Measurements from ENCODE around the gene SIT1. TPM values are rescaled to one million over a fixed set of nuclear protein-coding genes. Genes with fewer than 3 reads are reported as not detected.

The SIT1 gene
- total RNA-seq, 1 donor from 2014 or later, result not detected

- TF ChIP-seq, protein P1, sequence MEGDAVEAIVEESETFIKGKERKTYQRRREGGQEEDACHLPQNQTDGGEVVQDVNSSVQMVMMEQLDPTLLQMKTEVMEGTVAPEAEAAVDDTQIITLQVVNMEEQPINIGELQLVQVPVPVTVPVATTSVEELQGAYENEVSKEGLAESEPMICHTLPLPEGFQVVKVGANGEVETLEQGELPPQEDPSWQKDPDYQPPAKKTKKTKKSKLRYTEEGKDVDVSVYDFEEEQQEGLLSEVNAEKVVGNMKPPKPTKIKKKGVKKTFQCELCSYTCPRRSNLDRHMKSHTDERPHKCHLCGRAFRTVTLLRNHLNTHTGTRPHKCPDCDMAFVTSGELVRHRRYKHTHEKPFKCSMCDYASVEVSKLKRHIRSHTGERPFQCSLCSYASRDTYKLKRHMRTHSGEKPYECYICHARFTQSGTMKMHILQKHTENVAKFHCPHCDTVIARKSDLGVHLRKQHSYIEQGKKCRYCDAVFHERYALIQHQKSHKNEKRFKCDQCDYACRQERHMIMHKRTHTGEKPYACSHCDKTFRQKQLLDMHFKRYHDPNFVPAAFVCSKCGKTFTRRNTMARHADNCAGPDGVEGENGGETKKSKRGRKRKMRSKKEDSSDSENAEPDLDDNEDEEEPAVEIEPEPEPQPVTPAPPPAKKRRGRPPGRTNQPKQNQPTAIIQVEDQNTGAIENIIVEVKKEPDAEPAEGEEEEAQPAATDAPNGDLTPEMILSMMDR (IDR thresholded peaks at IDR 0.05; ENCODE audit: insufficient read depth, low read length, severe bottlenecking), result no peak
- Histone ChIP-seq H3K36me3 (ENCODE audit: control insufficient read depth, insufficient read depth, low read length) (peaks cover 4% of the 10 kb centered on the region), H3K4me3 (ENCODE audit: low read depth, low read length) (peak overlapping the region; percentile 48), H3K27me3 (ENCODE audit: control insufficient read depth, insufficient read depth, low read length) (no peaks in the 10 kb centered on the region)
- FAIRE-seq, result no peak
- peak; percentile 50 for DNase-seq (ENCODE audit: low read depth)
Observed at GRCh38 chr9:35603506-35603985, 47.2 kb downstream of the SIT1 start.

- H3K27me3 ChIP-seq (ENCODE audit: control insufficient read depth, insufficient read depth, low read length), result no peaks in the 10 kb centered on the region
- TF ChIP-seq, protein P1 (IDR thresholded peaks at IDR 0.05; ENCODE audit: insufficient read depth, low read length, severe bottlenecking), result peak; percentile 1
- FAIRE-seq, result no peak
- DNase-seq (ENCODE audit: low read depth), result no peak
- no peak overlapping the region for H3K4me3 ChIP-seq (ENCODE audit: low read depth, low read length)
- H3K36me3 ChIP-seq (ENCODE audit: control insufficient read depth, insufficient read depth, low read length), result no peaks in the 10 kb centered on the region
Observed at GRCh38 chr9:35599763-35600604, 50.7 kb downstream of the SIT1 start.

Other genes with a start within 250 kb of the SIT1 start
- gene RUSC2, start 160.8 kb downstream of the SIT1 start, total RNA-seq, result 4.5 and 4.9 TPM in 2 replicates
- 6.6 and 8.2 TPM in 2 replicates for gene TESK1, start 45.7 kb downstream of the SIT1 start, total RNA-seq
- gene CD72, start 32.5 kb downstream of the SIT1 start, total RNA-seq, result 0.79 and 0.90 TPM in 2 replicates
- 15,881 and 37,648 TPM in 2 replicates for gene RMRP, start 7.1 kb upstream of the SIT1 start, total RNA-seq
- 11.4 and 13.7 TPM in 2 replicates for gene CCDC107, start 7.4 kb upstream of the SIT1 start, total RNA-seq
- gene ARHGEF39, start 14.3 kb upstream of the SIT1 start, total RNA-seq, result 0.13 and 0.79 TPM in 2 replicates
- 3.2 and 28.5 TPM in 2 replicates for gene CA9, start 23.0 kb upstream of the SIT1 start, total RNA-seq
- 46.1 and 57.7 TPM in 2 replicates for gene TPM2, start 39.0 kb upstream of the SIT1 start, total RNA-seq
- gene TLN1, start 81.3 kb upstream of the SIT1 start, total RNA-seq, result 71.0 and 79.0 TPM in 2 replicates
- gene CREB3, start 81.7 kb upstream of the SIT1 start, total RNA-seq, result 45.4 and 57.9 TPM in 2 replicates
- 34.8 and 37.9 TPM in 2 replicates for gene GBA2, start 98.3 kb upstream of the SIT1 start, total RNA-seq
- 11.8 and 16.8 TPM in 2 replicates for gene RGP1, start 98.4 kb upstream of the SIT1 start, total RNA-seq
- not detected in 2 replicates for gene MSMP, start 103.3 kb upstream of the SIT1 start, total RNA-seq
- 5.0 and 7.9 TPM in 2 replicates for gene NPR2, start 140.7 kb upstream of the SIT1 start, total RNA-seq
- gene SPAG8, start 161.3 kb upstream of the SIT1 start, total RNA-seq, result 0.13 and 0.26 TPM in 2 replicates
- gene HINT2, start 164.1 kb upstream of the SIT1 start, total RNA-seq, result 22.6 and 22.7 TPM in 2 replicates
- not detected in 2 replicates for gene FAM221B, start 177.8 kb upstream of the SIT1 start, total RNA-seq
- gene TMEM8B, start 178.3 kb upstream of the SIT1 start, total RNA-seq, result 0.79 and 1.5 TPM in 2 replicates
- gene OR13J1, start 219.5 kb upstream of the SIT1 start, total RNA-seq, result not detected in 2 replicates